H1 (cell line): Measurements from ENCODE around the gene FZD8. TPM values are rescaled to one million over a fixed set of nuclear protein-coding genes. Genes with fewer than 3 reads are reported as not detected.

ENCODE experiments used
- CEBPB ChIP-seq: IDR thresholded peaks from 2 replicates; pipeline ENCODE4 v1.6.1; 2012; ENCODE audit warnings: low read depth, low read length
- CHD7 ChIP-seq: fragments of 300-600 bp; sonication (generic); IDR thresholded peaks from 2 replicates; pipeline ENCODE4 v1.7.1; 2012; ENCODE audit warnings: low read length, moderate library complexity, mild to moderate bottlenecking, inconsistent platforms; ENCODE audit not compliant: insufficient replicate concordance
- EGR1 ChIP-seq: IDR thresholded peaks from 2 replicates; pipeline ENCODE4 v1.6.1; 2011; ENCODE audit warnings: low read depth, low read length, borderline replicate concordance
- HDAC6 ChIP-seq: IDR thresholded peaks from one replicate; pipeline ENCODE4 v1.7.1; 2012; ENCODE audit warnings: low read depth, mild to moderate bottlenecking, inconsistent platforms, low read length, moderate library complexity
- MAX ChIP-seq: IDR thresholded peaks from 2 replicates; pipeline ENCODE4 v1.6.1; 2012; ENCODE audit warnings: inconsistent platforms
- SIRT6 ChIP-seq: IDR thresholded peaks from one replicate; pipeline ENCODE4 v1.7.1; 2012; ENCODE audit warnings: low read length, inconsistent platforms
- polyA plus RNA-seq, 7 experiments: library from polyadenylated mRNA; depleted of rRNA in 3 of 7; stranded (reverse) in 5 of 7; unstranded in 2 of 7; fragments of >200 nt in 5 of 7; fragments of 200-250 nt in 2 of 7; gene quantifications; 1 replicate in 5 of 7; 2 replicates in 1 of 7; 4 replicates in 1 of 7; pipeline versions ENCODE4 v1.2.1 to v1.2.3, GENCODE V29; 2011 to 2013; ENCODE audit warnings: missing spikeins in 2 of 7, mixed read lengths in 2 of 7
- total RNA-seq: library from RNA; stranded (reverse); fragmentation: NEBNext Ultra II Directional; extraction: Animal tissue kit (Norgen Biotek cat#: 25700); gene quantifications from 2 replicates; pipeline ENCODE4 v1.2.1, GENCODE V29; 2021
- TF ChIP-seq, protein P1 (sequence below), 3 experiments: IDR thresholded peaks; 1 replicate in 2 of 3; 2 replicates in 1 of 3; pipeline versions ENCODE4 v1.5.1 to v1.6.1; 2011; ENCODE audit warnings: low read length in 3 of 3, mild to moderate bottlenecking in 3 of 3, inconsistent platforms in 2 of 3, low read depth in 1 of 3, moderate library complexity in 1 of 3; ENCODE audit not compliant: insufficient read depth in 1 of 3; ENCODE audit errors: control extremely low read depth in 1 of 3

The FZD8 gene
- total and polyA plus RNA-seq, 2 of the 8 experiments (the other 6 are each of a cell fraction or from before 2014, with no cell fraction given): 4.8 to 7.1 TPM

- no peak for TF ChIP-seq CHD7
- TF ChIP-seq MAX: no peak
- TF ChIP-seq SIRT6: no peak
- no peak for TF ChIP-seq HDAC6
- TF ChIP-seq CEBPB: no peak
- TF ChIP-seq EGR1: no peak
- TF ChIP-seq, protein P1, sequence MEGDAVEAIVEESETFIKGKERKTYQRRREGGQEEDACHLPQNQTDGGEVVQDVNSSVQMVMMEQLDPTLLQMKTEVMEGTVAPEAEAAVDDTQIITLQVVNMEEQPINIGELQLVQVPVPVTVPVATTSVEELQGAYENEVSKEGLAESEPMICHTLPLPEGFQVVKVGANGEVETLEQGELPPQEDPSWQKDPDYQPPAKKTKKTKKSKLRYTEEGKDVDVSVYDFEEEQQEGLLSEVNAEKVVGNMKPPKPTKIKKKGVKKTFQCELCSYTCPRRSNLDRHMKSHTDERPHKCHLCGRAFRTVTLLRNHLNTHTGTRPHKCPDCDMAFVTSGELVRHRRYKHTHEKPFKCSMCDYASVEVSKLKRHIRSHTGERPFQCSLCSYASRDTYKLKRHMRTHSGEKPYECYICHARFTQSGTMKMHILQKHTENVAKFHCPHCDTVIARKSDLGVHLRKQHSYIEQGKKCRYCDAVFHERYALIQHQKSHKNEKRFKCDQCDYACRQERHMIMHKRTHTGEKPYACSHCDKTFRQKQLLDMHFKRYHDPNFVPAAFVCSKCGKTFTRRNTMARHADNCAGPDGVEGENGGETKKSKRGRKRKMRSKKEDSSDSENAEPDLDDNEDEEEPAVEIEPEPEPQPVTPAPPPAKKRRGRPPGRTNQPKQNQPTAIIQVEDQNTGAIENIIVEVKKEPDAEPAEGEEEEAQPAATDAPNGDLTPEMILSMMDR (IDR thresholded peaks at IDR 0.05; ENCODE audit: control extremely low read depth in 1 of 3, insufficient read depth in 1 of 3, low read depth in 1 of 3, low read length in 3 of 3): no peak
Measured at GRCh38 chr10:35633006-35633980, 8.8 kb downstream of the FZD8 start (continued).
